Measurements from ENCODE around the gene PRLR.

DNA sequence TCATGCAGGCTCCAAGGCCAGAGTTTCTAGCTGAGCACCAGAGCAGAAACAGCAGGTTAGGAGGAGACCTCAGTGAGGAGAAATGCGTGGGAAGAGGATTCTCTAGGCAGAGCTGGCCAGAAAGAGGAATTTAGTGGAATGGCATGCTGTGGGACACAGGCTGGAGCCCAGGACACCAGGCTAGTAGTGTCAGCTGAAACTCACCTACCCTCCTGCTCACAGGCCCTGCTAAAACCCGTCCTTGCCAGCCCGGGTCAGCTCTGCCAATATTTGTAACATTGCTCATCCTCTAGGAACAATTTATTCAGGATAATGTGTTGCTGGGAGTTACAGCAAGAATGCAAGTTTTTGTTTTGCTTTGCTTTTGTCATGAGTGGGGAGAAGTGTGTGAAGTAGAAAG is 142.3 kb downstream of the PRLR start:
- TF ChIP-seq CTCF (IDR thresholded peaks at IDR 0.05; ENCODE audit: poor library complexity) (no peak), EZH2phosphoT487 (IDR thresholded peaks at IDR 0.05; ENCODE audit: low read depth, severe bottlenecking, unreplicated experiment) (no peak)

Measured in hepatocyte (in vitro differentiated cells).